ENCODE measurements around the gene CXorf49B.
"Not testable (repeated sequence)": the region's sequence is repeated elsewhere in the genome, so short reads cannot be mapped to it uniquely, and the experiment has no call there.

CXorf49B gene

DNA sequence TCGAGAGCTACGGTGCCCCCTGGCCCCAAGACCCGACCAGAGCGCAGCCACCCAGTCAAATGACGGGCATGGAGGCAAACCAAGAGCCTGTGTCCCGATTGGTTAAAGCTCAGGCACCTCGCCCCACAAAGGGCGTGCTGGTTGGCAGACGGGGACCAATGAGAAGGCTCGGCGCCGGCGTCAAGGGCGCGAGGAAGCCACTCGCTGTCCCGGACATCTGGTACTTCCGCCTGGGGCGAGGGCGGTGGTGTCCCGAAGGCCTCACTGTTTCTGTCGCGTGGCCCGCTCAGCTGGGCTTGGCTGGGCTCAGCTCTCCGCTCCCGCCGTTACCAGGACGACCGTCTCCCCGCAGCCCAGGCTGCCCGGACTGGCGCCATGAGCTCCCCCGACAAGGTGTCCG lies at the start of gene CXorf49B:
TSS of gene CXorf49B (plus strand) at position 301 of the 400 bp plus-strand sequence. CDS start at position 376, 75 bp downstream.
- DNase-seq (ENCODE audit: extremely low spot score); CTCF ChIA-PET; POLR2A ChIA-PET: not testable (repeated sequence)

GRCh38 chrX:71714064-71714463 lies 49.1 kb upstream of the CXorf49B start:
- POLR2A ChIA-PET; DNase-seq (ENCODE audit: extremely low spot score); CTCF ChIA-PET: not testable (repeated sequence)

- POLR2A ChIA-PET; DNase-seq (ENCODE audit: extremely low spot score); CTCF ChIA-PET: not testable (repeated sequence)
Measured at GRCh38 chrX:71715551-71715950, 47.6 kb upstream of the CXorf49B start.

GRCh38 chrX:71716323-71716722 lies 46.8 kb upstream of the CXorf49B start:
- POLR2A ChIA-PET; CTCF ChIA-PET; DNase-seq (ENCODE audit: extremely low spot score): not testable (repeated sequence)

DNA sequence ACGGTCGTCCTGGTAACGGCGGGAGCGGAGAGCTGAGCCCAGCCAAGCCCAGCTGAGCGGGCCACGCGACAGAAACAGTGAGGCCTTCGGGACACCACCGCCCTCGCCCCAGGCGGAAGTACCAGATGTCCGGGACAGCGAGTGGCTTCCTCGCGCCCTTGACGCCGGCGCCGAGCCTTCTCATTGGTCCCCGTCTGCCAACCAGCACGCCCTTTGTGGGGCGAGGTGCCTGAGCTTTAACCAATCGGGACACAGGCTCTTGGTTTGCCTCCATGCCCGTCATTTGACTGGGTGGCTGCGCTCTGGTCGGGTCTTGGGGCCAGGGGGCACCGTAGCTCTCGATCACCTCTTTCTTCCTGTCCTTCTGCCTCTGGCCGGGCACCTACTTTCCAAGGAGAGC lies 45.0 kb upstream of the CXorf49B start, which contains the start of gene CXorf49:
TSS of gene CXorf49 (minus strand) at position 101 of the 400 bp plus-strand sequence. CDS start 134 bp downstream, outside the sequence.
- DNase-seq (ENCODE audit: extremely low spot score); CTCF ChIA-PET; POLR2A ChIA-PET: not testable (repeated sequence)

DNA sequence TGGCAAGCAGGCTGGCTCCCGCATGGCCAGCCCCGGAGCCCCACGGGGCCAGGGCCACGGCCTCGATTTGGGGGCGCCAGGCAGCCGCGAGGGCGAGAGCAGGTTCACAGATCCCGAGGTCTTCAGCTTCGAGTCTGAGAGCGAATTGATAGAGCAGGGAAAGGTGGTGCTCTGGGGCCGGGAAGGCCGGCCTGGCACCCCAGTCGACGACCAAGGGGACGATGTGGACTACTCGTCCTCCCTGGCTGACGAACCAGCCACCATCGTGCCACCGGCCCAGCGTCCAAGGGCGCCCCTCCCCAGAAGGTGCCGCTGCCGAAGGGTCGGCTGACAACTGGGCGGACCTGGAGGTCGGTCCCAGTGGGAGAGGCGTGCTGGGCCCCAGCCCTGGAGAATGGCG lies 44.0 kb upstream of the CXorf49B start:
- CTCF ChIA-PET; POLR2A ChIA-PET; DNase-seq (ENCODE audit: extremely low spot score): not testable (repeated sequence)

DNA sequence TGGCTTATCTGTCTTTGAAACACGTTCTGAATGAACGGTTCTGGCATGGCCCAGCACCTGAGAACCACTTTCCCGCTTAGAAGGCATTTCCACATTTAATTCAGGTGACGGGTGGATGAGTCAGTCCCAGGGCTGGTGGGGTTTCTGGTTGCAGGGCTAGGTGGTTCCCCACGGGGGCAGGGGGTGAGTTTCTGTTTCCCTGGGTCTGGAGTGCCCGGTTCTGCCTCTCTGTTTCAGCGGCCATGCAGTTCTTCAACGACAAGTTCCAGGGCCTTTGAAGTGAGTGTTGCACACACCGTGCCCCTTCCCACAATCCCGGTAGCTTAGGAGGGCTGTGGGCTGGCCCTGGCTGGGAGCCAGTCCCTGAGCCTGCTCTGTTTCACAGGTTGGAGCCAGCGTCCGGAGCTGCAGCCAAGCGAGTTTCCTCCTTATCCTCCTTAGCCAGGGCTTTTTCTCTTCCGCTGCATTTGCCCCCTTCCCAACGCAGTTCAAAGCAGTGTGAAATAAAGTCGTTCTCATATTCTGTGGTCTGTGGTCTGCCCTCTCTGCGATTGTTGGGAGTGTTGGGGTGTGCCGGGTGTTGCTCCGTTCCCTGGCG lies 42.8 kb upstream of the CXorf49B start:
- CTCF ChIA-PET; POLR2A ChIA-PET; DNase-seq (ENCODE audit: extremely low spot score): not testable (repeated sequence)

GRCh38 chrX:71760688-71761281 lies 2.4 kb upstream of the CXorf49B start:
- DNase-seq (ENCODE audit: extremely low spot score); POLR2A ChIA-PET; CTCF ChIA-PET: not testable (repeated sequence)

- POLR2A ChIA-PET; CTCF ChIA-PET; DNase-seq (ENCODE audit: extremely low spot score): not testable (repeated sequence)
Measured at GRCh38 chrX:71764832-71765231, 1.7 kb downstream of the CXorf49B start.

- POLR2A ChIA-PET; CTCF ChIA-PET; DNase-seq (ENCODE audit: extremely low spot score): not testable (repeated sequence)
Measured at GRCh38 chrX:71765613-71766012, 2.5 kb downstream of the CXorf49B start.

DNA sequence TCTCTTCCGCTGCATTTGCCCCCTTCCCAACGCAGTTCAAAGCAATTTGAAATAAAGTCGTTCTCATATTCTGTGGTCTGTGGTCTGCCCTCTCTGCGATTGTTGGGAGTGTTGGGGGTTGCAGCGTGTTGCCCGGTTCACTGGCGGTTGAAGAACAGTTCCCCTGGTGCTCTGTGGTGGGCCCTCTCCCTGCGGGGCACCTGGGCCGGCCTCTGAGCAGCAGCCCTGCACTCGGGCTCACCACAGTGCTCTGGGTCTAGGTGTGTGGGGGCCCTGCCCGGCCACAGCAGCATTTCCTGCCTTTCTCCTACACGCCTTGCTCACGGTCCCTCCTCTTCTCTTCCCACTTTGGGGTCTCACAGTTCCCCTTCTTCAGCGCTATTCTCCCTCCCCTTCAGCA lies 4.0 kb downstream of the CXorf49B start:
- POLR2A ChIA-PET; DNase-seq (ENCODE audit: extremely low spot score); CTCF ChIA-PET: not testable (repeated sequence)

DNA sequence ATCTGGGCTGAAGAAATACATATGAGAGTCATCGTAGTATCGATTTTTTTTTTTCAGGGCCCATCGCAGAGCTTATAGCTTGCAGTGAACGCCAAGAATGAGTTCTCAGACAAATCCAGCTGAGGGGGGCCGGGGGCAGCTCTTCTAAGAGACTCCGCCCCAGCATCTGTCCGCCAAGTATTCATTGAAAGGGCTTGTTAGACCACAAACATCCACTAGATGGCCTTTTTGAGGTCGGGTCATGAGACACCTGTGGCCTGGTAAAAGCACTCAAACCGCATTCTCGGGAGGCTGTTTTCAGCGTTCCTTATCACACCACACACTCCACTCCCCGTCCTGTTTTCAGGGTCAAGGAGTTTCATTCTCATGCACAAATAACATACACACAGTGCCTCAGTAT lies 15.2 kb downstream of the CXorf49B start:
- CTCF ChIA-PET; DNase-seq (ENCODE audit: extremely low spot score); POLR2A ChIA-PET: not testable (repeated sequence)

DNA sequence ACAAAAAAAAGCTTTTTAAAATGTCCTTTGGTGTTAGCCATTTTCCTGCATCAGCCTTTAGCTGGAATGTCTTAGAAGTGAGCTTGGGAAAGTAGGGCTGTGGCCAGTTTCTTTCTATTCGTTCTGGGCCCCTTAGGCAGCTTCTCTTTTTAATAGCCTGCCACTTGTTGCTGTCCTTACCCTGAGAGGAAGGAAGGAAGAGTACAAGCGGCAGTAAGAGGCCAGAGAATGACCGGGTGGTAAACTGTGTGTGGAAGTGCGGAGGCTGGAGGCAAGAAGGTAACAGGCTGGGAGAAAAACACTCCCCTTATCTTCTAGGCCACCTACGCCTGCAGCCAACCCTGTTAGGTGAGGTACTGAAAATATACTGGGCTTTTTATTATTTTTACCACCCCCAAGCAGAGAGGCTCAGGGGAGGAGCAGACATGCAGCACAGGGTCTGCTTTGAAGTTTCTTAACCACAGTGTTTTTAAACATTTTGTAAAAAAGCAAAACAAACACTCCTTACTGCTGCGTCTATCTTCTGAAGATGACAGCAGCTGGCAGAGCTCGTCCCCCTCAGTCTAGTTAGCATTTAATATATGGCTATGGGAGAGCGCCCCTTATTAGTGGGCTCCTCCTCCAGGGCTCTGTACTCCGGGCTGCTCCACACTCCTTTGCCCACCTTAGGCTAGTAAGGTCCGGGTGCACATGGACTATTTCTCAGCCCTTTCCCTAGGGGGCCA lies 19.2 kb downstream of the CXorf49B start:
- POLR2A ChIA-PET; CTCF ChIA-PET; DNase-seq (ENCODE audit: extremely low spot score): not testable (repeated sequence)

GRCh38 chrX:71782950-71783299 lies 19.8 kb downstream of the CXorf49B start:
- POLR2A ChIA-PET; CTCF ChIA-PET; DNase-seq (ENCODE audit: extremely low spot score): not testable (repeated sequence)

DNA sequence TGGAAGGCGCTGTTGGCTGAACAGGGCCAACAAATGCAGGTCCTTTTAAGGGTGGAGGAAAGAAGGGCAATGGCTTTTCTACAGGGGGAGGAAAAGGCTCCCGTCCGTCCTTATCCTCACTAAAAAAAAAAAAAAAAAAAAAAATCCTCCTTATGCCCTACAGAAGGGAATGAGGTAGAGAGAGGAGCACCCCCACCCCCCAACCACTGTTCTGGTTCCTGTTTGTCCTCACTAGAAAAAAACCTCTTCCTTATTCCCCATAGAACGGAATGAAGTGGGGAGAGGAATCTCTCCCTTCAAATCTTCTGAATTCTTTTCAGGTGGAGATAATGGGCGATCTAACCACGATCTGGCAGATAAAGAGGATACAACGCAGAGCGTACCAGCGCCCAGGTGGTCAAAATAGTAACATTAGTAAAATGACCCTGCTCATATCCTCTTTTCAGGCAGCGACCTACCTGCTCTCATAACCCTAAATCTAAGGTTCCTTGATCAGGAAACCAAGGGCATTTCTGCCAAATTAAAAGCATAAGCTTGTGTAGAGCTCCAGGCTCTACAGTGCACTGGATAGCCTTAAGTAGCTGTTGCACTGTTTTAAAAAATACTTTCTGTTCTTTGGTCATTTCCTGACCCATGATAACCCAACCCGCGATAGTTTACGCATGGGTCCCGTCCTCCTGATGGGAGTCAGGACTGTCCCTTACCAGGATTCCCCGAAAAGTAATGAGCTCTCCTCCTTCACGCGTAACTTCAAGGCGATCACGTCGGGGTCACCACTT lies 20.6 kb downstream of the CXorf49B start:
- POLR2A ChIA-PET; CTCF ChIA-PET; DNase-seq (ENCODE audit: extremely low spot score): not testable (repeated sequence)

GRCh38 chrX:71784348-71784983 lies 21.3 kb downstream of the CXorf49B start:
- DNase-seq (ENCODE audit: extremely low spot score); POLR2A ChIA-PET; CTCF ChIA-PET: not testable (repeated sequence)

DNA sequence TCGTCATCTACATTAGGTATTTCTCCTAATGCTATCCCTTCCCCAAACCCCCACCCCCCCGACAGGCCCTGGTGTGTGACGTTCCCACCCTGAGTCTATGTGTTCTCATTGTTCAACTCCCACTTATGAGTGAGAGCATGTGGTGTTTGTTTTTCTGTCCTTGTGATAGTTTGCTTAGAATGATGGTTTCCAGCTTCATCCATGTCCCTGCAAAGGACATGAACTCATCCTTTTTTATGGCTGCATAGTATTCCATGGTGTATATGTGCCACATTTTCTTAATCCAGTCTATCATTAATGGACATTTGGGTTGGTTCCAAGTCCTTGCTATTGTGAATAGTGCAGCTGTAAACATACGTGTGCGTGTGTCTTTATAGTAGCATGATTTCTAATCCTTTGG lies 43.3 kb downstream of the CXorf49B start:
- CTCF ChIA-PET; POLR2A ChIA-PET; DNase-seq (ENCODE audit: extremely low spot score): not testable (repeated sequence)

Data from HEK293T (cell line).